GM12878 (cell line): ENCODE data around the gene ZNF213. TPM values are rescaled to one million over a fixed set of nuclear protein-coding genes. Genes with fewer than 3 reads are reported as not detected.

Source experiments
- ATAC-seq: fragments of 200-7000 bp; cut with Tn5 transposase; 3 replicates; pipeline ENCODE4 v1.9.1; 2020; ENCODE audit warnings: mild to moderate bottlenecking, moderate library complexity
- BruUV-seq: library from RNA; stranded (reverse); fragments of 400-500 nt; replicated peaks from 2 replicates; lab custom pipeline; 2021; lab: Mats Ljungman, UMichigan
- CTCF ChIA-PET: fragments of 300-600 bp; sonication (Branson Sonifier 250); formaldehyde crosslinking; extraction: SDS; loops from one replicate; lab custom pipeline; 2021; ENCODE audit warnings: inconsistent platforms; lab: Yijun Ruan, JAX
- POLR2A ChIA-PET: fragments of 350-600 bp; formaldehyde crosslinking; extraction: SDS; loops from one replicate; lab custom pipeline; 2021; ENCODE audit warnings: inconsistent platforms; lab: Charles Lee
- RAD21 ChIA-PET: fragments of 300-600 bp; sonication (Branson Sonifier 250); formaldehyde crosslinking; loops from one replicate; lab custom pipeline; 2023; ENCODE audit warnings: antibody characterized with exemption; ENCODE audit not compliant: unreplicated experiment; lab: Charles Lee
- SMC1A ChIA-PET: fragments of 300-600 bp; sonication (Branson Sonifier 250); formaldehyde crosslinking; loops from one replicate; lab custom pipeline; 2023; ENCODE audit not compliant: unreplicated experiment, uncharacterized antibody; lab: Charles Lee
- DNase-seq: peaks from one replicate; pipeline ENCODE4 v3.0.0-alpha.2; 2011; ENCODE audit warnings: low read depth, low spot score
- FAIRE-seq: peaks from 3 replicates; lab custom pipeline; 2011; peaks lifted over from hg19 to GRCh38; lab: Jason Lieb, UNC
- H2AFZ ChIP-seq: 2 replicates; pipeline ENCODE4 v1.6.0; 2011; ENCODE audit warnings: low read depth, low read length, control low read depth; ENCODE audit not compliant: control insufficient read depth
- H3K27ac ChIP-seq: 2 replicates; pipeline ENCODE4 v1.5.1; 2011; ENCODE audit warnings: control low read depth; ENCODE audit not compliant: control insufficient read depth, insufficient read depth
- H3K27me3 ChIP-seq, 2 experiments: replicated peaks in 1 of 2; 2 replicates each; pipeline versions ENCODE4 v1.6.0 to v1.6.1; 2011; ENCODE audit warnings: low read length in 1 of 2; ENCODE audit not compliant: control insufficient read depth in 2 of 2, insufficient read depth in 2 of 2
- H3K36me3 ChIP-seq, 2 experiments: 2 replicates each; pipeline ENCODE4 v1.5.1; 2011; ENCODE audit warnings: low read length in 1 of 2; ENCODE audit not compliant: control insufficient read depth in 2 of 2, insufficient read depth in 2 of 2
- H3K4me1 ChIP-seq: 2 replicates; pipeline ENCODE4 v1.6.1; 2011; ENCODE audit warnings: mild to moderate bottlenecking, low read length, moderate library complexity, mixed read lengths; ENCODE audit not compliant: control insufficient read depth, insufficient read depth
- H3K4me2 ChIP-seq: 2 replicates; pipeline ENCODE4 v1.6.0; 2011; ENCODE audit warnings: control low read depth; ENCODE audit not compliant: control insufficient read depth, insufficient read depth
- H3K4me3 ChIP-seq: fragments of 200-600 bp; sonication (generic); 2 replicates; pipeline ENCODE4 v1.5.1; 2016
- H3K79me2 ChIP-seq: 2 replicates; pipeline ENCODE4 v1.6.0; 2011; ENCODE audit warnings: low read length; ENCODE audit not compliant: control insufficient read depth, insufficient read depth
- H3K9ac ChIP-seq: 2 replicates; pipeline ENCODE4 v1.8.0; 2011; ENCODE audit warnings: low read length, control low read depth, mixed read lengths; ENCODE audit not compliant: control insufficient read depth, insufficient read depth
- H3K9me3 ChIP-seq: replicated peaks from 3 replicates; pipeline ENCODE4 v1.5.1; 2011; ENCODE audit warnings: mild to moderate bottlenecking, low read length; ENCODE audit not compliant: control insufficient read depth, insufficient read depth
- H4K20me1 ChIP-seq: 2 replicates; pipeline ENCODE4 v1.6.0; 2011; ENCODE audit not compliant: control insufficient read depth, insufficient read depth
- TCF7 ChIP-seq: IDR thresholded peaks from 2 replicates; pipeline ENCODE4 v1.6.1; 2014; ENCODE audit warnings: antibody characterized with exemption, borderline replicate concordance
- WGBS: methylation state at CpG from one replicate; pipeline ENCODE4 v1.1.6; 2016; ENCODE audit warnings: low lambda C conversion rate; ENCODE audit not compliant: insufficient replicate concordance, insufficient coverage; ENCODE audit errors: missing lambda C conversion rate; 5-methylcytosine and 5-hydroxymethylcytosine counted together
- in situ Hi-C: fragments of 300-500 bp; cut with MboI; formaldehyde crosslinking; loops from 9 replicates; pipeline ENCODE4 v1.14.3; 2018; ENCODE audit warnings: mixed read lengths
- intact Hi-C: fragments of 100-400 bp; cut with micrococcal nuclease; formaldehyde crosslinking; loops from one replicate; pipeline ENCODE4 v1.14.2; 2022; ENCODE audit not compliant: unreplicated experiment
- polyA plus RNA-seq, 11 experiments: library from polyadenylated mRNA; depleted of rRNA in 4 of 11; unstranded in 6 of 11; stranded (reverse) in 5 of 11; fragments of >200 nt; fragmentation: Nextera tagmentation in 4 of 11; fragmentation: Illumina TruSeq in 1 of 11; extraction: Ambion mirVana in 4 of 11; extraction: Trizol in 1 of 11; gene quantifications; 1 replicate in 1 of 11; 2 replicates in 10 of 11; pipeline versions ENCODE4 v1.2.1 to v1.2.3, GENCODE V29; 2011 to 2016; ENCODE audit warnings: inconsistent platforms in 2 of 11, missing spikeins in 2 of 11, low read depth in 1 of 11
- total RNA-seq, 4 experiments: library from RNA; depleted of rRNA in 3 of 4; stranded (reverse); fragments of >200 nt in 3 of 4; fragmentation: Illumina TruSeq in 1 of 4; extraction: Trizol in 1 of 4; gene quantifications; 2 replicates each; pipeline versions ENCODE4 v1.2.1 to v1.2.3, GENCODE V29; 2013 to 2021
- TF ChIP-seq, protein P1 (sequence below): IDR thresholded peaks from 2 replicates; pipeline ENCODE4 v1.6.1; 2012; ENCODE audit warnings: mild to moderate bottlenecking, low read depth, low read length

Gene ZNF213
- total and polyA plus RNA-seq, 10 of the 15 experiments (the other 5 are each of a cell fraction or from before 2014, with no cell fraction given): 0.53 to 9.4 (median 1.1) TPM

DNA sequence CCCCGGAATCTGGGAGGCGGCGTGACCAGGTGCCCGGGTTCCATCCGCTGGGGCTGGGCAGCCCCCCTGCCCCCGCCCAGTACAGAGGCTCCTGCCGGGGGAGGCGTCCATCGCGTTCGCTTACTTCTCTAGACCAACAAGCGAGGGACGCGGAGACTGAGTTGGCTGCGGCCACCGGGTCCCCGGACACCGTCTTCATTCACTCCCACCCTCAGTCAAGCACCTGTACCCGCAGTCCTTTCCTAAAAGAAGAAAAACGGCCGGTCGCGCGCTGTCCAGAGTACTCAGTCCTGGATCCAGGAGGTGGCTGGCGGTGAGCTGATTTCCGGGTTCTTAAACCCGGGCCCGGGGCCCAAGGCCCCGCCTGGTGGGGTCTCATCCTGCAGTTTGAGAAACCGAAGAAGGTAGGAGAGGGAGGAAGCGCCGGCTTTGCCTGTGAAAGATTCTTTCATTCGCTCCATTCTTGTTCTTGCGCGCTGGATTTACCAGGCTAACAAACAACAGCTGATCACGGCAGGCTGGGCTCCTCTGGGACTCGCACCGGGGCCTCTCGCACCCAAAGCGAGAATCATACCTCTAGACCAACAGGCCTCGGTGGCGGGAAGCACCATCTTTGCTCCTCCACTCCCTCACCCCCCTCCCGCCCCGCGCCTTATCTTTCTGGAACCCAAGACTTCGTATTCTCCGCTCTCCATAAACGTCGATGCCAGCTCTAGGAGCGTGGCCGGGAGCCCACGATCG, 35.8 kb downstream of the ZNF213 start:
- ChIA-PET CTCF (interaction anchor here (1.1 to 6.0 kb wide), 5 partner anchors 19 to 287 kb away, joined by 3 to 56 read pairs (median 6); partner anchors contain the start of gene ZNF213), RAD21 (interaction anchor here (0.6 to 2.2 kb wide), 5 partner anchors 19 to 111 kb away, joined by 3 to 8 read pairs (median 3); no protein-coding TSS in a partner anchor), POLR2A (interaction anchor here (2.0 to 2.6 kb wide), 2 partner anchors 12 to 36 kb away, joined by 10 to 16 read pairs; partner anchors contain the start of gene ZNF213), SMC1A (interaction anchor here (1.0 to 1.4 kb wide), 2 partner anchors 12 to 41 kb away, joined by 4 to 6 read pairs; no protein-coding TSS in a partner anchor)
- Histone ChIP-seq H3K79me2 (no peaks in the 10 kb centered on the region), H3K27me3 (no peaks in the 10 kb centered on the region; a peak in 2 of 4 replicates), H3K9me3 (no peaks in the 10 kb centered on the region), H3K9ac (peak overlapping the region; percentile 61; the same call in 1 of the 2 replicates), H3K4me2 (peak overlapping the region; percentile 92), H3K4me3 (peak overlapping the region; percentile 69), H3K4me1 (peaks cover 35% of the 10 kb centered on the region), H3K27ac (peak overlapping the region; percentile 48), H4K20me1 (no peaks in the 10 kb centered on the region), H2AFZ (peak overlapping the region; percentile 69), H3K36me3 (no peaks in the 10 kb centered on the region)
- ATAC-seq (peak; percentile 45), FAIRE-seq (no peak), DNase-seq (no peak)
- intact Hi-C loops: loop anchor here (2.0 kb wide), 1 partner anchor 14 kb away; no protein-coding TSS in a partner anchor
- TF ChIP-seq TCF7: no peak
- TF ChIP-seq, protein P1, sequence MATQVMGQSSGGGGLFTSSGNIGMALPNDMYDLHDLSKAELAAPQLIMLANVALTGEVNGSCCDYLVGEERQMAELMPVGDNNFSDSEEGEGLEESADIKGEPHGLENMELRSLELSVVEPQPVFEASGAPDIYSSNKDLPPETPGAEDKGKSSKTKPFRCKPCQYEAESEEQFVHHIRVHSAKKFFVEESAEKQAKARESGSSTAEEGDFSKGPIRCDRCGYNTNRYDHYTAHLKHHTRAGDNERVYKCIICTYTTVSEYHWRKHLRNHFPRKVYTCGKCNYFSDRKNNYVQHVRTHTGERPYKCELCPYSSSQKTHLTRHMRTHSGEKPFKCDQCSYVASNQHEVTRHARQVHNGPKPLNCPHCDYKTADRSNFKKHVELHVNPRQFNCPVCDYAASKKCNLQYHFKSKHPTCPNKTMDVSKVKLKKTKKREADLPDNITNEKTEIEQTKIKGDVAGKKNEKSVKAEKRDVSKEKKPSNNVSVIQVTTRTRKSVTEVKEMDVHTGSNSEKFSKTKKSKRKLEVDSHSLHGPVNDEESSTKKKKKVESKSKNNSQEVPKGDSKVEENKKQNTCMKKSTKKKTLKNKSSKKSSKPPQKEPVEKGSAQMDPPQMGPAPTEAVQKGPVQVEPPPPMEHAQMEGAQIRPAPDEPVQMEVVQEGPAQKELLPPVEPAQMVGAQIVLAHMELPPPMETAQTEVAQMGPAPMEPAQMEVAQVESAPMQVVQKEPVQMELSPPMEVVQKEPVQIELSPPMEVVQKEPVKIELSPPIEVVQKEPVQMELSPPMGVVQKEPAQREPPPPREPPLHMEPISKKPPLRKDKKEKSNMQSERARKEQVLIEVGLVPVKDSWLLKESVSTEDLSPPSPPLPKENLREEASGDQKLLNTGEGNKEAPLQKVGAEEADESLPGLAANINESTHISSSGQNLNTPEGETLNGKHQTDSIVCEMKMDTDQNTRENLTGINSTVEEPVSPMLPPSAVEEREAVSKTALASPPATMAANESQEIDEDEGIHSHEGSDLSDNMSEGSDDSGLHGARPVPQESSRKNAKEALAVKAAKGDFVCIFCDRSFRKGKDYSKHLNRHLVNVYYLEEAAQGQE: peak; percentile 74; the same call in 1 of the 2 replicates
- 4% methylated on average over 48 of the region's 53 CpGs for WGBS
- in situ Hi-C loops: no loop called here
- no TSS peak for BruUV-seq
